Endothelial cell of umbilical vein (primary cell): Measurements from ENCODE around the gene HIVEP3. TPM values are rescaled to one million over a fixed set of nuclear protein-coding genes. Genes with fewer than 3 reads are reported as not detected.

Experiments used
- BruUV-seq: library from RNA; stranded (reverse); fragments of 400-500 nt; replicated peaks from 2 replicates; lab custom pipeline; 2021; lab: Mats Ljungman, UMichigan
- CTCF ChIA-PET: fragments of 300-600, 350-600 bp; sonication (Branson Sonifier 250); formaldehyde crosslinking; loops from one replicate; lab custom pipeline; 2021; ENCODE audit warnings: antibody characterized with exemption, inconsistent platforms; lab: Charles Lee
- POLR2A ChIA-PET: fragments of 300-600, 350-600 bp; sonication (Branson Sonifier 250); formaldehyde crosslinking; loops from one replicate; lab custom pipeline; 2021; ENCODE audit warnings: antibody characterized with exemption, inconsistent platforms; lab: Charles Lee
- DNase-seq: peaks from one replicate; pipeline ENCODE4 v3.0.0-alpha.2; 2011; ENCODE audit warnings: low read depth, low spot score
- FAIRE-seq: peaks from 2 replicates; lab custom pipeline; 2011; peaks lifted over from hg19 to GRCh38; lab: Jason Lieb, UNC
- H2AFZ ChIP-seq: 2 replicates; pipeline ENCODE4 v1.6.0; 2012; ENCODE audit warnings: low read depth, low read length, control low read depth, inconsistent platforms
- H3K27ac ChIP-seq: 2 replicates; pipeline ENCODE4 v1.5.1; 2011; ENCODE audit warnings: low read depth, mild to moderate bottlenecking, control low read depth, low read length, moderate library complexity; ENCODE audit not compliant: insufficient read depth
- H3K27me3 ChIP-seq, 2 experiments: 2 replicates each; pipeline versions ENCODE4 v1.6.0 to v1.6.1; 2011; ENCODE audit warnings: low read length in 2 of 2, mixed read lengths in 1 of 2; ENCODE audit not compliant: control insufficient read depth in 2 of 2, insufficient read depth in 2 of 2
- H3K36me3 ChIP-seq, 2 experiments: 2 replicates in 1 of 2; 3 replicates in 1 of 2; pipeline ENCODE4 v1.5.1; 2011; ENCODE audit warnings: low read length in 2 of 2, mild to moderate bottlenecking in 1 of 2, moderate library complexity in 1 of 2; ENCODE audit not compliant: control insufficient read depth in 2 of 2, insufficient read depth in 2 of 2; ENCODE audit errors: extremely low read depth in 1 of 2
- H3K4me1 ChIP-seq: 3 replicates; pipeline ENCODE4 v1.5.1; 2011; ENCODE audit warnings: mild to moderate bottlenecking, low read length; ENCODE audit not compliant: control insufficient read depth, insufficient read depth; ENCODE audit errors: extremely low read depth
- H3K4me2 ChIP-seq: 2 replicates; pipeline ENCODE4 v1.6.1; 2011; ENCODE audit warnings: low read length, control low read depth, mixed read lengths; ENCODE audit not compliant: insufficient read depth
- H3K4me3 ChIP-seq, 3 experiments: fragments of 200-600 bp in 1 of 3; sonication (generic), shearing (Covaris generic) in 1 of 3; replicated peaks in 1 of 3; 2 replicates each; pipeline ENCODE4 v1.5.1; 2011 to 2016; ENCODE audit warnings: control low read depth in 3 of 3, low read length in 3 of 3, mild to moderate bottlenecking in 2 of 3, inconsistent platforms in 1 of 3, low read depth in 1 of 3, moderate library complexity in 1 of 3; ENCODE audit not compliant: insufficient read depth in 1 of 3
- H3K79me2 ChIP-seq: 2 replicates; pipeline ENCODE4 v1.6.0; 2012; ENCODE audit warnings: low read length, inconsistent platforms; ENCODE audit not compliant: control insufficient read depth, insufficient read depth
- H3K9ac ChIP-seq: replicated peaks from 2 replicates; pipeline ENCODE3; 2011; ENCODE audit warnings: low read length, control low read depth; ENCODE audit not compliant: insufficient read depth; ENCODE audit errors: extremely low read depth
- H3K9me1 ChIP-seq: replicated peaks from 3 replicates; pipeline ENCODE4 v1.6.0; 2011; ENCODE audit warnings: mild to moderate bottlenecking, low read length; ENCODE audit not compliant: control insufficient read depth, insufficient read depth; ENCODE audit errors: extremely low read depth
- H3K9me3 ChIP-seq: replicated peaks from 2 replicates; pipeline ENCODE4 v1.5.1; 2012; ENCODE audit warnings: low read length, inconsistent platforms; ENCODE audit not compliant: control insufficient read depth, insufficient read depth
- H4K20me1 ChIP-seq: replicated peaks from 2 replicates; pipeline ENCODE3; 2011; ENCODE audit warnings: mild to moderate bottlenecking, low read length; ENCODE audit not compliant: control insufficient read depth, insufficient read depth; ENCODE audit errors: extremely low read depth
- CTCF ChIP-seq, 2 donors: IDR thresholded peaks; 1 replicate in 1 of 2; 2 replicates in 1 of 2; pipeline ENCODE4 v1.5.1; 2011; ENCODE audit warnings: low read length in 2 of 2, mild to moderate bottlenecking in 2 of 2, moderate library complexity in 2 of 2, control low read depth in 1 of 2, inconsistent platforms in 1 of 2, low read depth in 1 of 2; ENCODE audit not compliant: insufficient read depth in 1 of 2; ENCODE audit errors: extremely low read depth in 1 of 2
- EZH2 ChIP-seq: IDR thresholded peaks from 2 replicates; pipeline ENCODE4 v1.6.1; 2012; ENCODE audit warnings: borderline replicate concordance, low read depth, mild to moderate bottlenecking, moderate library complexity, low read length, inconsistent platforms; ENCODE audit not compliant: severe bottlenecking
- JUN ChIP-seq: IDR thresholded peaks from 2 replicates; pipeline ENCODE4 v1.6.1; 2011; ENCODE audit warnings: borderline replicate concordance, low read depth; ENCODE audit not compliant: insufficient read length, insufficient read depth
- dilution Hi-C: fragments of 300-500 bp; cut with MboI; formaldehyde crosslinking; loops from one replicate; pipeline ENCODE4 v1.15.0; 2019; ENCODE audit warnings: low sequenced_read_pairs; ENCODE audit not compliant: extremely low pct_ligation_motif_present
- intact Hi-C: fragments of 100-400 bp; cut with micrococcal nuclease; formaldehyde crosslinking; loops from one replicate; pipeline ENCODE4 v1.10.0; 2022
- polyA plus RNA-seq, 4 experiments: library from polyadenylated mRNA; depleted of rRNA in 3 of 4; stranded (reverse) in 3 of 4; unstranded in 1 of 4; fragments of >200 nt; gene quantifications; 2 replicates each; pipeline versions ENCODE4 v1.2.1 to v1.2.3, GENCODE V29; 2011 to 2012; ENCODE audit warnings: missing spikeins in 1 of 4
- total RNA-seq: library from RNA; stranded (reverse); gene quantifications from 2 replicates; pipeline ENCODE4 v1.2.3, GENCODE V29; 2021

The HIVEP3 gene
- total and polyA plus RNA-seq, 2 donors (not counting 3 experiments of a cell fraction or from before 2014, with no cell fraction given) = 3.4 to 4.0 TPM

- H3K9me3 ChIP-seq = no peaks in the 10 kb centered on the region
- no peak overlapping the region for H3K4me3 ChIP-seq
- no peak for DNase-seq
- dilution Hi-C loops (no loop called here), intact Hi-C loops (no loop called here)
- TF ChIP-seq JUN = no peak
- TF ChIP-seq CTCF (IDR thresholded peaks at IDR 0.05; ENCODE audit: extremely low read depth in 1 of 2, insufficient read depth in 1 of 2, low read depth in 1 of 2, low read length in 2 of 2) = no peak
- TF ChIP-seq EZH2 = no peak
- no peaks in the 10 kb centered on the region for H3K9me1 ChIP-seq
- ChIA-PET CTCF (interaction anchor here (0.9 to 1.7 kb wide), 3 partner anchors 28 to 53 kb away, joined by 3 to 5 read pairs (median 3); no protein-coding TSS in a partner anchor), POLR2A (no interaction called here)
- H3K27ac ChIP-seq = no peak overlapping the region
- peaks cover 0 to 7% of the 10 kb centered on the region in 2 experiments for H3K27me3 ChIP-seq
- no TSS peak for BruUV-seq
- no peak overlapping the region for H2AFZ ChIP-seq
- H3K79me2 ChIP-seq = no peaks in the 10 kb centered on the region
- FAIRE-seq = no peak
- H4K20me1 ChIP-seq = no peaks in the 10 kb centered on the region
- H3K9ac ChIP-seq = no peak overlapping the region
- H3K36me3 ChIP-seq = no peaks in the 10 kb centered on the region
- no peak overlapping the region for H3K4me2 ChIP-seq
- no peaks in the 10 kb centered on the region for H3K4me1 ChIP-seq
Observed at GRCh38 chr1:41462680-41463004, 456.1 kb downstream of the HIVEP3 start.
